ENCODE measurements around the gene SSUH2. TPM values are rescaled to one million over a fixed set of nuclear protein-coding genes. Genes with fewer than 3 reads are reported as not detected.
A peak's percentile ranks its signal among the peaks of the same experiment; 100 is the strongest.

SSUH2 gene
- total RNA-seq, 4 donors from 2014 or later: 0.70 to 1.5 TPM; not detected in 2

DNA sequence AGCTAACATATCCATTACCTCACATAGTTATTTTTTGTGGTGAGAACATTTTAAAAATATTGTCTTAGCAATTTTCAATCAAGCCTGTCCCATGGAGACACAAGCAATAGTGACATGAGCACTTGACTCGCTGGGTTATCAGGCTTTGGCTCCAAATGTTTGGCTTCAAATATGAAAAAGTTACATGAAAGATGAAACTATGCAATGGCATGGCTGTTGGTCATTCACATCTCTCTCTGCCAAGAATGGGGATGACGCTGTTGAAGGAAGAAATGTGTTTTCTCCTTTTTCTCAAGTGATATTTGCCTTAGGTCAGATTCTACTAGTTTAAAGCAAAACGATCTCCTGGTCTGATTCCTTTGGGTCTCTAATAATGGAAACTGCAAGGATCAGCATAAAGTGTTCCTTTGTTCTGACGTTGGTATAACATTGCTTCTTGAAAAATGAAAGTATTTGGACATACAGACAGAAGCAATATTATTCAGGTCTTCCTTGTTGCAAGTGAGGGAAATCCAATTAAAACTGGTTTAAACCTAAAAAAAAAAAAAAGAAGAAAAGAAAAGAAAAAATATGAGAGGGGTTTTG lies 71.2 kb downstream of the SSUH2 start:
- Histone ChIP-seq H3K36me3 (no peaks in the 10 kb centered on the region), H3K27me3 (no peaks in the 10 kb centered on the region), H3K27ac (peak overlapping the region in 1 of 2 donors; percentile 55), H3K4me1 (peaks cover 0 to 4% of the 10 kb centered on the region in 2 donors), H3K4me3 (no peak overlapping the region), H3K9me3 (no peaks in the 10 kb centered on the region)
- TF ChIP-seq CTCF (IDR thresholded peaks at IDR 0.05) (no peak), POLR2A (IDR thresholded peaks at IDR 0.05) (no peak)
- intact Hi-C loops (cut with DNase I; ENCODE audit: low total_unique reads): no loop called here
- no peak for DNase-seq

DNA sequence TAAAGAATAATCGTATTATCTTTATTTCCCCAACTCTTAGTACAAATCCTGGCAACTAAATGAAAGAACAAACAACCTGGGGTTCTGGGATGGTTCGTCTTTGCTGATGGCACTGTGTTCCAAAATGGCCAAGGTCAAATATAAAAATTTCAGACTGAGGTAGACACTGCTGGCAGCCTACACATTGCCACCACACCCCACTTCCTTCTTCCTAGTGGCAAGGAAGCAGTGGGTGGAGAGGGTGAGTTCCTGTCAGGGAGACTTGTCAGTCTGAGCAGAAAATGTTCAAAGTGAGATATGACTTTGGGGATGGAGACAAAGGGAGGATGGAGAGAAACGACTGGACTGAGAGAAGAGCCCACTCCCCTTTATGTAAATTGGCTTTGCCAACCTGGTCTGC lies 73.3 kb downstream of the SSUH2 start:
- intact Hi-C loops (cut with DNase I; ENCODE audit: low total_unique reads): no loop called here
- Histone ChIP-seq H3K4me3 (no peak overlapping the region), H3K27me3 (no peaks in the 10 kb centered on the region), H3K27ac (no peak overlapping the region), H3K36me3 (no peaks in the 10 kb centered on the region), H3K9me3 (no peaks in the 10 kb centered on the region), H3K4me1 (peaks cover 0 to 4% of the 10 kb centered on the region in 2 donors)
- TF ChIP-seq POLR2A (IDR thresholded peaks at IDR 0.05): no peak
- no peak for TF ChIP-seq CTCF (IDR thresholded peaks at IDR 0.05)
- DNase-seq: no peak

Other genes with a start within 250 kb of the SSUH2 start
- 100 to 1,000 TPM in 2 of 4 donors, 10 to 100 TPM in 2; 70.9 to 163 (median 115) TPM for gene LMCD1, start 143.0 kb downstream of the SSUH2 start, total RNA-seq
- not detected for gene CAV3, start 89.0 kb upstream of the SSUH2 start, total RNA-seq
- gene OXTR, start 124.8 kb upstream of the SSUH2 start, total RNA-seq: 1 to 10 TPM in 2 of 4 donors, under 1 TPM in 1, not detected in 1; 0.27 to 4.4 (median 1.5) TPM

All from uterus (tissue), 4 donors.